B cell (primary cell): Measurements from ENCODE around the gene OR14K1. TPM values are rescaled to one million over a fixed set of nuclear protein-coding genes. Genes with fewer than 3 reads are reported as not detected.

Experiments
- ATAC-seq: fragments of 200-7000 bp; cut with Tn5 transposase; one replicate; pipeline ENCODE4 v1.10.0; 2021; ENCODE audit warnings: low read depth, mild to moderate bottlenecking, moderate number of reproducible peaks, moderate library complexity
- CTCF ChIA-PET: fragments of 350-600 bp; sonication (Branson Sonifier 250); formaldehyde crosslinking; loops from one replicate; lab custom pipeline; 2021; ENCODE audit warnings: antibody characterized with exemption, inconsistent platforms; lab: Charles Lee
- POLR2A ChIA-PET: fragments of 350-600 bp; sonication (Branson Sonifier 250); formaldehyde crosslinking; loops from one replicate; lab custom pipeline; 2021; ENCODE audit warnings: antibody characterized with exemption; lab: Charles Lee
- DNase-seq: peaks from one replicate; pipeline ENCODE4 v3.0.0; 2013
- H2AFZ ChIP-seq: 2 replicates; pipeline ENCODE4 v1.6.1; 2012; ENCODE audit warnings: mild to moderate bottlenecking, low read depth, low read length; ENCODE audit not compliant: insufficient read depth, poor library complexity, severe bottlenecking
- H3K27ac ChIP-seq, 2 donors: 1 replicate in 1 of 2; 2 replicates in 1 of 2; pipeline ENCODE4 v1.5.1; 2012 to 2013; ENCODE audit warnings: low read length in 2 of 2, mild to moderate bottlenecking in 2 of 2, moderate library complexity in 1 of 2
- H3K27me3 ChIP-seq, 4 experiments: fragments of 200-600 bp in 1 of 4; sonication (generic) in 1 of 4; replicated peaks in 1 of 4; 1 replicate in 2 of 4; 2 replicates in 2 of 4; pipeline versions ENCODE4 v1.6.1 to v1.7.0; 2013 to 2016; ENCODE audit warnings: low read length in 3 of 4, mild to moderate bottlenecking in 2 of 4, mixed read lengths in 1 of 4, moderate library complexity in 1 of 4; ENCODE audit not compliant: insufficient read depth in 4 of 4, control insufficient read depth in 3 of 4; ENCODE audit errors: control extremely low read depth in 1 of 4
- H3K36me3 ChIP-seq, 2 experiments: replicated peaks in 1 of 2; 1 replicate in 1 of 2; 2 replicates in 1 of 2; pipeline versions ENCODE4 v1.6.1 to v1.7.1; 2013; ENCODE audit warnings: low read length in 1 of 2; ENCODE audit not compliant: insufficient read depth in 2 of 2, control insufficient read depth in 1 of 2; ENCODE audit errors: control extremely low read depth in 1 of 2, extremely low read depth in 1 of 2
- H3K4me1 ChIP-seq, 2 donors: fragments of 200-600 bp in 1 of 2; sonication (generic) in 1 of 2; 1 replicate in 1 of 2; 2 replicates in 1 of 2; pipeline versions ENCODE4 v1.5.1 to v1.6.1; 2013 to 2017; ENCODE audit warnings: low read length in 2 of 2; ENCODE audit not compliant: control insufficient read depth in 2 of 2, insufficient read depth in 2 of 2
- H3K4me2 ChIP-seq: replicated peaks from 2 replicates; pipeline ENCODE3; 2012; ENCODE audit warnings: mild to moderate bottlenecking, low read depth, low read length; ENCODE audit not compliant: poor library complexity, severe bottlenecking
- H3K4me3 ChIP-seq, 5 experiments: fragments of 200-600 bp in 1 of 5; sonication (generic) in 1 of 5; 1 replicate in 3 of 5; 2 replicates in 2 of 5; pipeline versions ENCODE4 v1.5.1 to v1.7.0; 2011 to 2016; ENCODE audit warnings: low read length in 4 of 5, mild to moderate bottlenecking in 4 of 5, low read depth in 2 of 5, control low read depth in 1 of 5, moderate library complexity in 1 of 5; ENCODE audit not compliant: insufficient read depth in 1 of 5; ENCODE audit errors: control extremely low read depth in 1 of 5, extremely low read depth in 1 of 5
- H3K79me2 ChIP-seq: fragments of 200-600 bp; sonication (generic); one replicate; pipeline ENCODE4 v1.6.0; 2016; ENCODE audit warnings: low read length; ENCODE audit not compliant: control insufficient read depth, insufficient read depth
- H3K9ac ChIP-seq: fragments of 200-600 bp; sonication (generic); 2 replicates; pipeline ENCODE4 v1.6.1; 2017; ENCODE audit warnings: mild to moderate bottlenecking, low read length, moderate library complexity
- H3K9me3 ChIP-seq, 3 donors: one replicate each; pipeline versions ENCODE4 v1.6.1 to v1.7.1; 2013; ENCODE audit warnings: low read length in 2 of 3; ENCODE audit not compliant: control insufficient read depth in 2 of 3, insufficient read depth in 1 of 3; ENCODE audit errors: control extremely low read depth in 1 of 3
- H4K20me1 ChIP-seq: 2 replicates; pipeline ENCODE4 v1.6.0; 2012; ENCODE audit warnings: mild to moderate bottlenecking, low read length; ENCODE audit not compliant: insufficient read depth, control insufficient read depth, poor library complexity, severe bottlenecking
- H3K27ac Mint-ChIP-seq: one replicate; pipeline ENCODE4 v1.8.0; 2021; ENCODE audit warnings: mixed read lengths
- H3K27me3 Mint-ChIP-seq: one replicate; pipeline ENCODE4 v1.8.0; 2021; ENCODE audit warnings: mixed read lengths
- H3K4me1 Mint-ChIP-seq: one replicate; pipeline ENCODE4 v1.8.0; 2021; ENCODE audit warnings: mixed read lengths
- H3K4me3 Mint-ChIP-seq: one replicate; pipeline ENCODE4 v1.8.0; 2021; ENCODE audit warnings: mixed read lengths
- H3K9me3 Mint-ChIP-seq: one replicate; pipeline ENCODE4 v1.8.0; 2022; ENCODE audit warnings: mixed read lengths; ENCODE audit not compliant: insufficient read depth
- CTCF ChIP-seq: fragments of 200-600 bp; IDR thresholded peaks from one replicate; pipeline ENCODE4 v1.8.0; 2022; ENCODE audit warnings: antibody characterized with exemption, mild to moderate bottlenecking
- EZH2 ChIP-seq: IDR thresholded peaks from 2 replicates; pipeline ENCODE4 v1.6.1; 2012; ENCODE audit warnings: borderline replicate concordance, low read depth, mild to moderate bottlenecking, moderate library complexity, low read length; ENCODE audit not compliant: insufficient read depth, poor library complexity, severe bottlenecking
- WGBS: methylation state at CpG from one replicate; pipeline ENCODE4 v1.1.5; 2013; ENCODE audit warnings: missing lambda C conversion rate; ENCODE audit not compliant: insufficient coverage; 5-methylcytosine and 5-hydroxymethylcytosine counted together
- intact Hi-C: fragments of 100-400 bp; cut with micrococcal nuclease; formaldehyde crosslinking; loops from one replicate; pipeline ENCODE4 v1.10.0; 2022
- polyA plus RNA-seq: library from polyadenylated mRNA; depleted of rRNA; stranded (reverse); fragments of >200 nt; gene quantifications from 2 replicates; pipeline ENCODE4 v1.2.3, GENCODE V29; 2012
- total RNA-seq, 2 donors: library from RNA; stranded (reverse); fragments of 120-200 nt in 1 of 2; gene quantifications; 1 replicate in 1 of 2; 2 replicates in 1 of 2; pipeline versions ENCODE4 v1.2.3 to v1.2.4, GENCODE V29; 2013 to 2022

OR14K1 gene
- total and polyA plus RNA-seq, 2 donors (not counting 1 experiment from before 2014, with no cell fraction given) = not detected

GRCh38 chr1:247721222-247721621, 17.2 kb upstream of the OR14K1 start:
- TF ChIP-seq EZH2 (no peak), CTCF (no peak)
- Histone ChIP-seq H4K20me1 (no peaks in the 10 kb centered on the region), H3K9ac (no peak overlapping the region), H3K4me2 (no peak overlapping the region), H3K79me2 (no peaks in the 10 kb centered on the region), H3K4me3 (no peak overlapping the region), H3K9me3 (peaks cover 0 to 5% (median 4%) of the 10 kb centered on the region in 3 donors), H3K4me1 (no peaks in the 10 kb centered on the region), H3K27me3 (no peaks in the 10 kb centered on the region), H3K27ac (no peak overlapping the region), H3K36me3 (no peaks in the 10 kb centered on the region), H2AFZ (no peak overlapping the region)
- intact Hi-C loops = no loop called here
- Mint-ChIP-seq H3K27ac (no peak overlapping the region), H3K9me3 (peaks cover 10% of the 10 kb centered on the region), H3K4me1 (no peaks in the 10 kb centered on the region), H3K4me3 (no peak overlapping the region), H3K27me3 (peaks cover 4% of the 10 kb centered on the region)
- CTCF ChIA-PET = no interaction called here
- DNase-seq = no peak
- no peak for ATAC-seq
- POLR2A ChIA-PET = no interaction called here
- no CpG with 5 or more reads among the region's 4 CpGs for WGBS

GRCh38 chr1:247740721-247741120, 2.3 kb downstream of the OR14K1 start:
- H2AFZ ChIP-seq = no peak overlapping the region
- H3K27ac ChIP-seq = no peak overlapping the region
- no peak overlapping the region for H3K9ac ChIP-seq
- no peaks in the 10 kb centered on the region for H3K27me3 ChIP-seq
- no peaks in the 10 kb centered on the region for H4K20me1 ChIP-seq
- DNase-seq (no peak), ATAC-seq (no peak)
- TF ChIP-seq CTCF = no peak
- no peak for TF ChIP-seq EZH2
- no peaks in the 10 kb centered on the region for H3K9me3 ChIP-seq
- intact Hi-C loops = no loop called here
- Mint-ChIP-seq H3K27ac (no peak overlapping the region), H3K9me3 (no peaks in the 10 kb centered on the region), H3K4me1 (no peaks in the 10 kb centered on the region), H3K27me3 (peaks cover 3% of the 10 kb centered on the region), H3K4me3 (no peak overlapping the region)
- no peaks in the 10 kb centered on the region for H3K36me3 ChIP-seq
- no peaks in the 10 kb centered on the region for H3K79me2 ChIP-seq
- WGBS = no CpG with 5 or more reads among the region's 2 CpGs
- CTCF ChIA-PET = no interaction called here
- no peaks in the 10 kb centered on the region for H3K4me1 ChIP-seq
- no peak overlapping the region for H3K4me3 ChIP-seq
- no peak overlapping the region for H3K4me2 ChIP-seq
- POLR2A ChIA-PET = no interaction called here
